SK-N-SH (cell line): ENCODE results near the gene CLEC6A.

ENCODE experiments used
- CHD2 ChIP-seq: fragments of 150-350 bp; IDR thresholded peaks from 2 replicates; pipeline ENCODE4 v1.6.1; 2018; ENCODE audit warnings: low read length; ENCODE audit not compliant: partially characterized antibody
- CTCF ChIP-seq: fragments of 200-600 bp; sonication (generic); IDR thresholded peaks from 2 replicates; pipeline ENCODE4 v1.6.1; 2017; ENCODE audit warnings: antibody characterized with exemption, mild to moderate bottlenecking, moderate library complexity
- EP300 ChIP-seq, 2 experiments: IDR thresholded peaks; 2 replicates each; pipeline versions ENCODE4 v1.4.0 to v1.6.1; 2012; ENCODE audit warnings: borderline replicate concordance in 1 of 2, low read depth in 1 of 2, low read length in 1 of 2
- EZH2phosphoT487 ChIP-seq: fragments of 200-600 bp; sonication (generic); IDR thresholded peaks from 2 replicates; pipeline ENCODE4 v1.6.1; 2017; ENCODE audit warnings: low read depth, mixed run types, mild to moderate bottlenecking, antibody characterized with exemption, moderate library complexity, borderline replicate concordance
- PBX3 ChIP-seq: IDR thresholded peaks from 2 replicates; pipeline ENCODE4; 2012
- RCOR1 ChIP-seq: fragments of 150-350 bp; IDR thresholded peaks from 2 replicates; pipeline ENCODE4 v1.6.1; 2017; ENCODE audit warnings: antibody characterized with exemption, low read length
- SIN3A ChIP-seq: IDR thresholded peaks from 2 replicates; pipeline ENCODE4 v1.6.1; 2012; ENCODE audit warnings: low read depth, mild to moderate bottlenecking, low read length, moderate library complexity, borderline replicate concordance
- TAF1 ChIP-seq: IDR thresholded peaks from 2 replicates; pipeline ENCODE4 v1.6.1; 2012; ENCODE audit warnings: low read depth, mild to moderate bottlenecking, low read length, moderate library complexity, borderline replicate concordance
- USF1 ChIP-seq: IDR thresholded peaks from 2 replicates; pipeline ENCODE4 v1.4.0; 2012; ENCODE audit warnings: low read depth, borderline replicate concordance

- TF ChIP-seq CHD2 (no peak), SIN3A (no peak), CTCF (no peak), USF1 (no peak), EZH2phosphoT487 (no peak), RCOR1 (no peak), PBX3 (no peak), TAF1 (no peak), EP300 (IDR thresholded peaks at IDR 0.05; ENCODE audit: borderline replicate concordance in 1 of 2, low read depth in 1 of 2, low read length in 1 of 2) (no peak)
Observed at GRCh38 chr12:8465301-8465996, 9.7 kb downstream of the CLEC6A start.
